HG03108 (cell line): Measurements from ENCODE around the gene PTGIS.

ENCODE experiments used
- ATAC-seq: cut with Tn5 transposase; IDR thresholded peaks from one replicate; pipeline ENCODE4 v1.9.1; 2021; ENCODE audit warnings: moderate library complexity; ENCODE audit not compliant: unreplicated experiment

Gene PTGIS

GRCh38 chr20:49560646-49561045 is 7.3 kb downstream of the PTGIS start:
- ATAC-seq, result no peak

GRCh38 chr20:49560186-49560585 is 7.8 kb downstream of the PTGIS start:
- no peak for ATAC-seq

DNA sequence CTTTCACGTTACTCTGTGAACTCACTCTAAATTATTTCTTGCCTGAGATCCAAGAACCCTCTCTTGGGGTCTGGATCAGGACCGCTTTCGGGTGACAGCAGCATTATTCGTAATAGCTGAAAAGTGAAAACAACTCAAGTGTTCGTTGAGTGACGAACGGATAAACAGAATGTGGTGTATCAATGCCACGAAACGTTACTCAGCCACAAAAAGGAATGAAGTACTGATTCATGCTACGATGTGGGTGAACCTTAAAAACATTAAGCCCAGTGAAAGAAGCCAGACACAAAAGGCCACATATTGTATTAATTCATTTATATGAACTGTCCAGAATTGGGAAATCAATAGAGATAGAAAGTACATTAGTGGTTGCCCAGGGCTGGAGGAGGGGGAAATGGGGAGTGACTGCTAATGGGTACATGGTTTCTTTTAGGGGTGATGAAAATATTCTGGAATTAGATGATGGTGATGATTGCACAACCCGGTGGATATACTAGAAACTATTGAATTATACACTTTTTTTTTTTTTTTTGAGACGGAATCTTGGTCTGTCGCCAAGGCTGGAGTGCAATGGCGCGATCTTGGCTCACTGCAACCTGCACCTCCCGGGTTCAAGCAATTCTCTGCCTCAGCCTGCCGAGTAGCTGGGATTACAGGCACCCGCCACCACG is 8.4 kb downstream of the PTGIS start:
- no peak for ATAC-seq

DNA sequence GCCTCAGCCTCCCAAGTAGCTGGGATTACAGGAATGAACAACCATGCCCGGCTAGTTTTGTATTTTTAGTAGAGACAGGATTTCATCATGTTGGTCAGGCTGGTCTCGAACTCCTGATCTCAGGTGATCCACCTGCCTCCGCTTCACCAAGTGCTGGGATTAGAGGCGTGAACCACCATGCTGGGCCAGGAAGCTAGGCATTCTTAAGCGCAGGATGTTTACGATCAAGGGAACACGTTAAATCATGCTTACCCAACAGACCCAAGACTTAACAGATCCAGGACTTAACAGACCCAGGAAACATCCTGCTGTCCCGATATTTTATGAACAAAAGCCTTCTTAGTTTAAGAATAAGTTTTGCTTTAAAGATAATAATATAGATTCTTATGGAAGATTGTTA is 9.1 kb downstream of the PTGIS start:
- no peak for ATAC-seq

DNA sequence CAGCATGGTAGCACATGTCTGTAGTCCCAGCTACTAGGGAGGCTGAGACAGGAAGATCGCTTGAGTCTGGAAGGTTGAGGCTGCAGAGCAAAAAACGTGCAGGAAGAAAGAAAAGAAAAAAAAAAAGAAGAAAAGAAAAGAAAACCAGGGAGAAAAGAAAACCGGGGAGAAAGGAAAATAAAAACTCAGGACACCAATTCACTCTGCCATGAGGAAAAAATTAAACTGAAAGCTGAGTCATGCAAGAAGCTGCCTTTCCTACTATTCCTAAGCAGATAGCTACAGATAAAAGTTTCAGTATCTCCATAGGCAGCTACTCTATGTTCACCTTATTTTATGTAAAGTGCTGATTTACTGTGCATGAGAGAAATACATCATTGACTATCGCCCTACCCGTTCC is 10.5 kb downstream of the PTGIS start:
- ATAC-seq, result no peak

GRCh38 chr20:49556621-49557020 is 11.3 kb downstream of the PTGIS start:
- no peak for ATAC-seq

GRCh38 chr20:49549801-49550551 is 18.0 kb downstream of the PTGIS start:
- no peak for ATAC-seq

GRCh38 chr20:49548371-49548947 is 19.5 kb downstream of the PTGIS start:
- ATAC-seq, result no peak

- no peak for ATAC-seq
Observed at GRCh38 chr20:49545572-49545971, 22.4 kb downstream of the PTGIS start.

GRCh38 chr20:49544535-49544934 is 23.4 kb downstream of the PTGIS start:
- ATAC-seq, result no peak

DNA sequence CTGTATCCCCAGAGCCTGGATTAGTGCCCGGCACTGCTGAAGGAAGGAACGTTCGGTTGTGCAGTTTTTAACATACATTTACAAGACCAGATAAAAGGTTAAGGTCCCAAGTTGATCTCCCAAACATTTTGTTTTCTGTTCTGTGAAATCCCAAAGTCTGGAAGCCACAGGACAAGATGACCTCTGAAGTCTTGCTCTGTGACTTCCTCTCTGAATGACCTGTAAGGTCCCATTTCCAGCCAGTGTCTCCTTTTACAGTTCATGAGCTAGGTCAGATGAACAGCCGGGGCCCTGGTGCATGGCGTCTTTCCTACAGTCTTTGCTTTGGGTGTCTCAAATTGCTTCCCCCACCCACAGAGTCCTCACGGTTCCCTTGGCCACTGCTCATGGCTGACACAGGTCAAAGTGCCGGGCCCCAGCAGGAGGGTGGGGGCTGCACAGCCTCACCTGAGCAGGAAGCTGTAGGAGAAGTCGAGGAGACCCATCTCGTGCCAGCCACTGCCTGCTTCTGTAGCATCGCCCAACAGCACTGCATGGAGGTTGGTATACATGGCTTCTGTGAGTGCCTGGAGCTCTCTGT is 24.0 kb downstream of the PTGIS start:
- ATAC-seq, result no peak

- ATAC-seq, result no peak
Observed at GRCh38 chr20:49543071-49543857, 24.7 kb downstream of the PTGIS start.

GRCh38 chr20:49542514-49542991 is 25.4 kb downstream of the PTGIS start:
- ATAC-seq, result no peak

DNA sequence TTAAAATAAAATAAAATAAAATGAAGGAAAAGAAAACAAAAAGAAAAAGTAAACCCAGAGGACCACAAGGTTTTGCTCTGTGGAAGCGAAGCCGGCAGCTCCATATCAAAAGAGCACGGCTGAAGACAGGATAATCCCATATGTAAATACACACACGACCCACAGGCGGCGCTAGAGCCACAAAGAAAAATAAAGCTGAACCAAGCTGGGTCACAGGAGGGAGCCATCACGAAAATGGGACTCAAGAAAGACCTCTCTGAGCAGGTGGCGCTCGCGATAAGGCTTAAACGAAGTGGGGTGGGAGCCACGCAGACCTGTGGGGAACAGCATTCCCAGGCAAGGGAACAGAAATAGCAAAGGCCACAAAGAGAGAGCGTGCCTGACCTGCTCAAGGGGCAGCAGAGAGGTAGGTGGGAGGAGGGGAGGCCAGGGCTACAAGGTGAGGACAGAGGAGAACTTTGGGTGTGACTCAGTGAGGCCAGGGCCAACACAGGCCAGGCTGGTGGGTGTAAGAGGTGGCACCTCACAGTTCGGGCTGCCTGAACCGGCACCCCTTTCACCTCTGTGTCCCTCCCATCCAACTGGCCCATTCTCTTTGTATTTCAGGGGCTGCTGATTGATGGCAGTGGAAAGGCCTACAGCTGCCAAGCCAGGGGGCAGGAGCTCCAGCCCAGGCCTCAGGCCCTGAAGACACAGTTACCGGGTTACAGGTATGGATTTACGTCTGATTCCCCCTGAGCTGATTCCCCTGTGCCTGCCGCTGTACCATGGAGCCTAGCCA is 26.0 kb downstream of the PTGIS start:
- no peak for ATAC-seq

DNA sequence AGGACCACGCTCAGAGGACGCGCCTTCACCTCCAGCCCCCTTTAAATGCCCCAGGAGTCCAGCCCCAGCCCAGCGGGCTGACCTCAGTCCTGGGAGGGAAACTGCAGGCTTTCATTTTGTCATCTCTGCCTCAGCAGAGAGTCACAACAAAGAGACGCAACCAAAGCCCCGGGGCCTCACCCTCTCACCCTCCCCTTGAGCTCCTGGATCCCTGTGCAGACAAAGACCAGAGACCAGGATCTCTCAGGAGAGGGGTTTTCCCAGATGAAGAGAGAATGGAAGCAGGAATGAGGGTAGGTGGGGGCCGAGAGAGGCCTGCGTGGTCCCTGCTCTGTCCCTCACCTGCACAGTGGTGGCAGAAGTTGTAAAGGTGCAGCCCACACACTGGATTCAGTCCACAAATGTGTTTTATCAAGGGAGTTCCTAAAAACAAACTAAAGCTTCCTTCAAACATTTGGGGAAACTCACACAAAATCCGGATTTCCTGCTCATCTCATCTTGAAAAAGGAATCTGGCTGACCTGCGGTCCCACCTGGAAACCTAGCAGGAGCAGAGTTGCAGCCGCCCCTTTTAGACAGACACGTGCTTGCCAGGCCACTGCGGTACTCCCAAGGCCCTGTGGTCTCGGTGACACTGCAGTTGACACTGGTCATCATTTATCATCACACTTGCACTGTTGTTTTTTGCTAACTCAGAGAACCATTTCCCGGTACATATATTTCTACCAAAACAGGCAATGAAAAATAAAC is 27.1 kb downstream of the PTGIS start:
- ATAC-seq, result no peak

- no peak for ATAC-seq
Observed at GRCh38 chr20:49540232-49540620, 27.7 kb downstream of the PTGIS start.

GRCh38 chr20:49539481-49540231 is 28.3 kb downstream of the PTGIS start:
- no peak for ATAC-seq

GRCh38 chr20:49538950-49539349 is 29.0 kb downstream of the PTGIS start:
- no peak for ATAC-seq

DNA sequence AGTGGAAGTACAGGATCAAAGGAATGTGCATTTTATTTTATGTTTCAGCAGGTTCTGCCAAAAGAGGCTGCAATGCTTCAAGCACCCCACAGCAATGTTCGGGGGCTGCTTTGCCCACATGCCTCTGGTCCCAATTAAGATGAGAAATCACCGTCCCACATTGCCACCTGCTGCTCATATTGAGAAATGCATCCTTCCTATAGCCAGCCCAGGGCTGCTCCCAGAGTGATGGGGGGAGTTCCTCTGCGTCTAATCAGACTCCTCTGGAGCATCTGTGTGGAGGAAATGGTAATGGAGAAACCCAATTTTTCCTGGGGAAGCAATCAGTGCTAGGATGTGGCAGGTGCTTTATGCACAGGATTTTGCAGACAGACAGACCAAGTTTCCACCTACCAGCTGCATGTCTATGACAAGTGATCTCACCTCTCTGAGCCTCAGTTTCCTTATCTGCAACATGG is 33.7 kb downstream of the PTGIS start:
- no peak for ATAC-seq
